GM18499 (cell line): ENCODE data around the gene TEX54.
"Not testable (repeated sequence)": the region's sequence is repeated elsewhere in the genome, so short reads cannot be mapped to it uniquely, and the experiment has no call there.

Source experiments
- ATAC-seq: cut with Tn5 transposase; IDR thresholded peaks from one replicate; pipeline ENCODE4 v1.9.1; 2021; ENCODE audit warnings: moderate number of reproducible peaks; ENCODE audit not compliant: insufficient read depth, unreplicated experiment

Gene TEX54

DNA sequence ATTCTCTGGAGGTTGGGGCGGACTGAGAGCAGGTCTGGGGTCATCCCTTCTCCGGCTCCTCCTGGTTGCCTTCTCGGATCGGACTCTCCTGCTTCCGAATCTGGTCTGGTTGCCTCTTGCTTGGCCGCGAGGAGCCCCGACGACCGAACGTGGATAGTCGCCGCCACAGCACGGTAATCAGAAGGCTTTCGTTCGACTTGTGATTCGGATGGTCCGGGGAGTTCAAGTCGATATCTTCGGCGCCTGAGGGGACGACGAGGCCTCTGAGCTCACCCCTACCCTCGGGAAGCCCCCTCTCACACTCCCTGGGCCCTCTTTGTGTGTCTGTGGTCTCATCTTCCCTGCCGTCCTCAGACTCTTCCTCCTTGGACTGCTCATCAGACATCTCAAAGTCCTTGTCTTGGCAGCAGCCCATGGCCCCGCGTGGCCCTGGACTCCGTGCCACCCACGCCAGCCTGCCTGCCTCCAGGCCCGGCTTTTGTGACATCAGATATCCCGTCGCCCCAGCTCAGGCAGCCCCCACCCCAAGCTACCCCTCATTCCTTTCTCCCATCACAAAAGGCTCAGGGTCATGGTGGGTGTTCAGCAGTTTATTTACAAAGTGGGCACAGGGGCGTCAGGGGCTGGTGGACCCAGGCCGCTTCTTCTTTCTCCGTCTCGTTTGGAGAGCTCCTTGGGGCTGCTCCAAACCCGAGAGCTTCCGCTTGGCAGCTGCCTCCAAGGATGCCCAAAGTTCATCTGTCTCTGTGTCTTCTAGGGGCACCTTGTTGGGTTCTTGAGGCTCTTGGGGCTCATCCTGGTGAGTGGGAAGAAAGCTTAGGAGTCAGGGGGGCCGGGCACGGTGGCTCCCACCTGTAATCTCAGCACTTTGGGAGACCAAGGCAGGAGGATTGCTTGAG is at the start of gene TEX54:
TSS of gene TEX54 (minus strand) at position 506 of the 899 bp plus-strand sequence.
- no peak for ATAC-seq

DNA sequence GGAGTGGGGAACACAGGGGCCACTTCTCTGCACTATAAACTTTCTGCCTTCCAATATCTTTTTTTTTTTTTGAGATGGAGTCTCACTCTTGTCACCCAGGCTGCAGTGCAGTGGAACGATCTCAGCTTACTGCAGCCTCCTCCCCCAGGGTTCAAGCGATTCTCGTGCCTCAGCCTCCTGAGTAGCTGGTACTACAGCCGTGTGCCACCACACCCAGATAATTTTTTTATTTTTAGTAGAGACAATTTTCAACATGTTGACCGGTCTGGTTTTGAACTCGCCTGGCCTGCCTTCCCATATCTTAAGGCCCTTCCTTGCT is 49.7 kb upstream of the TEX54 start:
- ATAC-seq: no peak

DNA sequence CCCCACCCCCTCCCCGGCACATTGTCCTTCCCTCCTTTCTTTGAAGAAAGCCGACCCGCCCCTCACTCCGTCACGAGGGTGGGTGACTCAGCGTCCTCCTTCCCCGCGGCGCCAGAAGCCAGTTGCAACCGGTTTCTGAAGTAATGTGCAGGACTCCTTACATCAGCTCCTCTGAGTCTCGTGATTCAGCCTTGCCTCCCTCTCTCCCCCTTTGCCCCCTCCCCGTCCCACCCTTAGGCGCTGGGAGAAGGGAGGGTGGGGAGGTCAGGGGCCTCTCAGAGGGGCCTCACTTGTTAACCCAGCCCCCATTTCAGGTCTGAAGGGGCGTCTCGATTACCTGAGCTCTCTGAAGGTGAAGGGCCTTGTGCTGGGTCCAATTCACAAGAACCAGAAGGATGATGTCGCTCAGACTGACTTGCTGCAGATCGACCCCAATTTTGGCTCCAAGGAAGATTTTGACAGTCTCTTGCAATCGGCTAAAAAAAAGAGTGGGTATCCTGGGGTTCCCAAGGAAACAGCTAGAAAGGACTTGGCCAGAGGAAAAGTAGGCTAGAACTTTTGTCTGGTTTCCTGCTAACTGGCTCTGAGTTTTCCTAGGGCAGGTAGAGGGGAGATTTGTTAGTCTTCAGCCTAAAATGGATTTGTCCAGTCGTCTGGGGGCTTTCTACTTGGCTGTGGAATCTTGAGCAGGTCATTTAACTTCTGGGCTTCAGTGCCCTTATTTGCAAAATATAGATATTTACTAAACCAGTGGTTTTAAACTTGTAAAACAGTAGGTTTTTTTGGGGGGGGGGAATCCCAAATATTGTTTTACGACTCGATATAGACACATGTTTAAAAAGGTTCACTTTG is 49.2 kb upstream of the TEX54 start:
- ATAC-seq: peak; percentile 32

DNA sequence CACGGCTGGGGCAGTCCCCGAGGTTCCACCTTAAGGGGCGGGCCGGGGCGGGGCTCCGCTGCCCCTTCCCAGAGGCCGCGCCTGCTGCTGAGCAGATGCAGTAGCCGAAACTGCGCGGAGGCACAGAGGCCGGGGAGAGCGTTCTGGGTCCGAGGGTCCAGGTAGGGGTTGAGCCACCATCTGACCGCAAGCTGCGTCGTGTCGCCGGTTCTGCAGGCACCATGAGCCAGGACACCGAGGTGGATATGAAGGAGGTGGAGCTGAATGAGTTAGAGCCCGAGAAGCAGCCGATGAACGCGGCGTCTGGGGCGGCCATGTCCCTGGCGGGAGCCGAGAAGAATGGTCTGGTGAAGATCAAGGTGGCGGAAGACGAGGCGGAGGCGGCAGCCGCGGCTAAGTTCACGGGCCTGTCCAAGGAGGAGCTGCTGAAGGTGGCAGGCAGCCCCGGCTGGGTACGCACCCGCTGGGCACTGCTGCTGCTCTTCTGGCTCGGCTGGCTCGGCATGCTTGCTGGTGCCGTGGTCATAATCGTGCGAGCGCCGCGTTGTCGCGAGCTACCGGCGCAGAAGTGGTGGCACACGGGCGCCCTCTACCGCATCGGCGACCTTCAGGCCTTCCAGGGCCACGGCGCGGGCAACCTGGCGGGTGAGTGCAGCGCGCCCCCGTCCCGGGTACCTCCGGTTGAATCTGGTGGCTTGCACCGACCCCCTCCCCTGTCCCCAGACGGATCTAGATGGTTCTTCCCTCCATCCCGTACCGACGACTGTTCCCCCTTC is 48.4 kb upstream of the TEX54 start, which contains the start of gene SLC3A2:
TSS of gene SLC3A2 (plus strand) at position 94 of the 776 bp plus-strand sequence. CDS start at position 222, 128 bp downstream.
- ATAC-seq: peak; percentile 38

DNA sequence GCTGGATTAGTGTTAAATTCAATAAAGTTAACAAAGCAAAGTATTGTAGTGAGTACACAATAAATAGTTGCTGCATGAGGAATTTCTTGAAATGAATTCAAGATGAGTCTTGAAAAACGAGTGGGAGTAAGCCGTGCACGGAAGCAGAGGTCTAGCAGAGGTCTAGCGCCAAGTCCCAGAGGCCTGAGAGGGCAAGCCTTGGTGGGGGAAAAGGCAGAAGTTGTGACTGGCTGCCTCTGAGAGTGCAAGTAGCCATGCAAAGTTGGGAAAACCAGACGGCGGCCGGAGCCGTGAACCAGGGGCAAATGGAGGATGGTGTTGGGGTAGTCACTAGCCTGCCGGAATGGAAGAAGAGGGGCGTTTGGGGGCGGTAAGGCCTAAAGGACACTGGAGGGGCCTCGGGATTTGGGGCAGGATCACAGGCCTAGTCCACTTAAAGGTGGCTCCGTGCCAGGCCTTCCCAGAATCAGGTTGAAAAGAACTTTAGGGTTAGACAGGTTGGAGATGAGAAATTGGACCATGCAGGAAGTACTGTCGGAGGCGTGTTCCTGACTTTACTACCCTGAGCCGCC is 47.7 kb upstream of the TEX54 start:
- no peak for ATAC-seq

DNA sequence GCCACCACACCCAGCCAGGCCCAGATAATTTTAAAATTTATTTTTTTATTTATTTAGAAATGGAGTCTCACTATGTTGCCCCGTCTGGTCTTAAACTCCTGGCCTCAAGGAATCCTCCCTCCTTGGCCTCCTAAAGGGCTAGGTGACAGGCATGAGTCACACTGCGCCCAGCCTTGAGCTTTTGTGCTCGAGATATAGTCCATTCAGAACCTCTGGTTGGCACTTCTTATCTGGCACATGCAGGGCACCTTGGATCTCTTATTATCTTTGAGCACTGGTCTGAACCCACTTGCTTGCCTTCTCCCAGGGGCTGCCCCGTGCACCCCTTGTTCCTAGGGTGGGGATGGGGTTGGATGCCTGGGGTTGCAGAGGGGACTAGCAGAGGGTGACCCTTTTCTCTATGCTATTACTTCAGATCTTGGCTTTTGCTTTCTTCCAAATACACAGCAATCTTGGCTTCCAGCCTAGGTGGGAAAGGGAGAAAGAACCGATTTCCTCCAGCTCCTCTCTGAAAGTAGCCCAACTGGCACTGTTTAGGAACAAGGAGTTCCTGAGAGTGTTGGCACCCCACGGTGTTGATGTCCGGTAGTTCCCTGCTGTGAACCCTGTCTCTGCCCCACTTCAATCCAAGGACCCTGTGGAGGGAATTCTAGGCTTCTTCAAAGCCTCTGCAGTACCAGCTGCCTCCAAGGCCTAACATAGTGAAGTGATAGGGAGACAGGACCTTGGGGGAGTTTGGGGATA is 46.8 kb upstream of the TEX54 start:
- no peak for ATAC-seq

DNA sequence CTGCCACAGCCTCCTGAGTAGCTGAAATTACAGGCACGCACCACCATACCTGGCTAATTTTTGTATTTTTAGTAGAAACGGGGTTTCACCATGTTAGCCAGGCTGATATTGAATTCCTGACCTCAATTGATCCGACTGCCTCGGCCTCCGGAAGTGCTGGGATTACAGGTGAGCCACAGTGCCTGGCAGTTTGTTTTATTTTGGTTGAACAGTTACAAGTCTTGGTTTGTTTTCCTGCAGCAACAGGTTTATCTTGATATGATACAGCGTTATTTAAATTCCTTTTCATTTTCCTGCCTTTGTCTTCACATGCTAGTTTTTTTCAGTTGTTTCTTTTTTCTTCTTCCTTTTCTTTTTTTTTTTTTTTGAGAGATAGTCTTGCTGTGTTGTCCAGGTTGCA is 44.1 kb upstream of the TEX54 start:
- no peak for ATAC-seq

DNA sequence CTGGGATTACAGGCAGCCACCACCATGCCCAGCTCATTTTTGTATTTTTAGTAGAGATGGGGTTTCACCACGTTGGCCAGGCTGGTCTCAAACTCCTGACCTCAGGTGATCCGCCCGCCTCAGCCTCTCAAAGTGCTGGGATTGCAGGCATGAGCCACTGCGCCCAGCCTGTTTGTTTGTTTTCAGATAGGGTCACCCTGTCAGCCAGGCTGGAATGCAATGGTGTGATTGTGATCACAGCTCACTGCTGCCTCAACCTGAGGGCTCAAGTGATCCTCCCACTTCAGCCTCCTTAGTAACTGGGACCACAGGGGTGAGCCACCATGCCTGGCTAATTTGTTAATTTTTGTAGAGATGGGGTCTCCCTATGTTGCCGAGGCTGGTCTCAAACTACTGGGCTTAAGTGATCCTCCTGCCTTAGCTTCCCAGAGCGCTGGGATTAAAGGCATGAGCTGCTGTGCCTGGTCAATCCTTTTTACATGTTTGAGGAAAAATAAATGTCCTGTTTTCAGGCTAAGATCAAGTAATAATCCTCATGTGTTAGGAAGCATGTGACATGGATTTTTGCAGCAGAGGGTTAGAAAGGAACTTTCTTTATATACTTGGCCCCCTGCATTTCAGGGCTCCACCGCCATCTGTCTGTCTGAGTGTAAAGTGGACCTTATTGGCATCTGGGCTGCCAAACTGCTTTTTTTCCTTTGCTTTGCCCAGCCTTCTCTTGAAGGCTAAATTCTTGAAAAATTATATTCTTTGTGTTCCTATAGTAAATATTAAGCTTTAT is 43.2 kb upstream of the TEX54 start:
- no peak for ATAC-seq

DNA sequence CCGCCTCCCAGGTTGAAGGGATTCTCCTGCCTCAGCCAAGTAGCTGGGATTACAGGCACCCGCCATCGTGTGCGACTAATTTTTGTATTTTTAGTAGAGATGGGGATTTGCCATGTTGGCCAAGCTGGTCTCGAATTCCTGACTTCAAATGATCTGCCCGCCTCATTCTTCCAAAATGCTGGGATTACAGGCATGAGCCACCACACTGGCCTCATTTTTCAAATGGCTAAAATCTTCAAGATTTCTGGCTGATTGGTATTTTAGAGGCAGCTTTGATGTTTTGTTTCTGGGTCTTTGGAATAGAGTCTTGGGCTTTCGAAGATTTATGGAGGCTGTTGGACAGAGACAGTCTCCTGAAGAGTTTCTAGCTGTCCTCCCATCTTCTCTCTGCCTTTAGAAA is 42.2 kb upstream of the TEX54 start:
- ATAC-seq: no peak

DNA sequence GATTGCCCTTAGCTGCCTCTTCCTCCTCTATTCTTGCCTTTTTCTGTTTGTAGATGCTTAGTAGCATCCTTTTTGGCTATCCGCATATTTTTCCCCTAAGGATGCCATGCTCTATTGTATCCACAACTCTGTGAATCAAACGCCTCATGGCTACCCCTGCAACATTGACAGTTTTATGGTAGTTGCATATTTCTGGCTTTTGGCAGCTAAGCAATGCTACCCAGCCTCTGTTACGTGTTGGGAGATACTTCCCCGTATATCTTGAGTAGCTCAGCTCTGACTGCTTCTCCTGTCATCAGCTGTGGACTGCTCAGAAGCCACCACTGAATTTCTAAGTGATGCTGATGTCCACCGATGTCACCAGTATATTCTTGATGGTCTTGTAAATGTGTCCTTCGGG is 33.0 kb upstream of the TEX54 start:
- no peak for ATAC-seq

DNA sequence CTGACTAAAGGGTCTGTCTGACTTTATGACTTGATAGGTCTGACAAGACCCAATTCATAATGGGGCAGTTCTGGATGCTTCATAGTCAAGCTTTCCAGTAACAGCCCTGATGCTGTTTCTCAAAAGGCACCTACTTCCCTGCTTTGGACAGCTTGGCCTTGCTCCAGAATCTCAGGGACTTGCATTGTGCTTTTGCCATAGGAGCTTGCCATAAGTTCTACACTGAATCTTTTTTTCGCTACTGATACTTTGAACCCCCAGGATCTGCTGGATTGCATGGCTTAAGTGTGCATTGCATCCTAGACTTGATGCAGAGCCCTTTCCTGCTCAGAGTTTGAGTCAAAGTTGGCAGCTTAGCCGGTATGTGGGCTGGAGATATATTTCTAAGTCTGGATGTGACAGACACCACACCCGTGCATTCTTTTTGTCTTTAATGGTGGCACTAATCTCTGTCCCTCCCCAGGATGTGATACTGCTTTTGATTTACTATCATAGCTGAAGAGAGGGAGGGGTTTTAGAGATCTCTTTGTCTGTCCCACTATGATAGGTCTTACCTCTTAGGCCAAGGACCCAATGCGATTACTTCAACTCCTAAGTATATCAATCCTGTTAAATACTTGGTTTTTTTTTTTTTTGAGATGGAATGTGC is 31.2 kb upstream of the TEX54 start:
- no peak for ATAC-seq

DNA sequence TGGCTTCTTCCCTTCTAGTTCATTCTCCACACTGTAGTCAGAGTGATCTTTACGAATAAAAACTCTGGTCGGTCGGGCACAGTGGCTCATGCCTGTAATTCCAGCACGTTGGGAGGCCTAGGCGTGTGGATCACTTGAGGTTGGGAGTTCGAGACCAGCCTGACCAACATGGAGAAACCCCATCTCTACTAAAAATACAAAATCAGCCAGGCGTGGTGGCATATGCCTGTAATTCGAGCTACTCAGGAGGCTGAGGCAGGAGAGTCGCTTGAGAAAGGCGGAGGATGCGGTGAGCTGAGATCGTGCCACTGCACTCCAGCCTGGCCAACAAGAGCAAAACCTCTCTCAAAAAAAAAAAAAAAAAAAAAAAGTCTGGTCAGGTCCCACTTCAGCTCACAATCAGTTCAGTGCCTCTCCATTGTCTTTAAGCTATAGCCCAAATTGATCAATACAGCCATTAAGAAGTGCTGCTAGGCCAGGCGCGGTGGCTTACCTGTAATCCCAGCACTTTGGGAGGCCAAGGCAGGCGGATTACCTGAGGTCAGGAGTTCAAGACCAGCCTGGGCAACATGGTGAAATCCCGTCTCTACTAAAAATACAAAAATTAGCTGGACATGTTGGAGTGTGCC is 29.0 kb upstream of the TEX54 start:
- ATAC-seq: not testable (repeated sequence)

DNA sequence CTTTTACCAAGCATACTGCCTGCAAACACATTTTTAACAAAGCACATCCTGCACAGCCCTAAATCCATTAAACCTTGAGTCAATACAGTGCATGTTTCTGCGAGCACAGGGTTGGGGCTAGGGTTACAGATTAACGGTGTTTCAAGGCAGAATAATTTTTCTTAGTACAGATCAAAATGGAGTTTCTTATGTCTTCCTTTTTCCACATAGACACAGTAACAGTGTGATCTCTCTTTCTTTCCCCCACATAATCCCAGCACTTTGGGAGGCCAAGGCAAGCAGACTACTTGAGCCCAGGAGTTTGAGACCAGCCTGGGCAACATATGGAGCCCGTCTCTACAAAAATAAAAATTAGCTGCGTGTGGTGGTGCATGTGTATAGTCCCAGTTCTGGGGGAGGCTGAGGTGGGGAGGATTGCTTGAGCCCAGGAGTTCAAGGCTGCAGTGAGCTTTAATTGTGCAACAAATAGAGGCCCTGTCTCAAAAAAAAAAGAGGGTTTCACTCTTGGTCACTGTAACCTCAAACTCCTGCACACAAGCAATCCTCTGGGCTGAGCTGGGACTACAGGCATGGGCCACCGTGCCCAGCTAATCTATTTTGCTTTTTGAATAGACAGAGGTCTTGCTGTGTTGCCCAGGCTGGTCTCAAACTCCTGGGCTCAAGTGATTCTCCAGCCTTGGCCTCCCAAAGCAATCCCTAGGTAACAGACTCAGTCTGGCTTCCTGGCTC is 28.4 kb upstream of the TEX54 start:
- ATAC-seq: no peak

DNA sequence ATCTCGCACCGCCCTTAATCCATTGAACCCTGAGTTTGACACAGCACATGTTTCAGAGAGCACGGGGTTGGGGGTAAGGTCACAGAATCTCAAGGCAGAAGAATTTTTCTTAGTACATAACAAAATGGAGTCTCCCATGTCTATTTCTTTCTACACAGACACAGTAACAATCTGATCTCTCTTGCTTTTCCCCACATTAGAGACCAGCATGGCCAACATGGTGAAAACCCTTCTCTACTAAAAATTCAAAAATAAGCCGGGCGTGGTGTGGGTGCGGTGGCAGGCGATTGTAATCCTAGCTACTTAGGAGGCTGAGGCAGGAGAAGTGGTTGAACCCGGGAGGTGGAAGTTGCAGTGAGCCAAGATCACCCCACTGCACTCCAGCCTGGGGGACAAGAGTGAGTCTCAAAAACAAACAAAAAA is 26.7 kb upstream of the TEX54 start:
- ATAC-seq: not testable (repeated sequence)

DNA sequence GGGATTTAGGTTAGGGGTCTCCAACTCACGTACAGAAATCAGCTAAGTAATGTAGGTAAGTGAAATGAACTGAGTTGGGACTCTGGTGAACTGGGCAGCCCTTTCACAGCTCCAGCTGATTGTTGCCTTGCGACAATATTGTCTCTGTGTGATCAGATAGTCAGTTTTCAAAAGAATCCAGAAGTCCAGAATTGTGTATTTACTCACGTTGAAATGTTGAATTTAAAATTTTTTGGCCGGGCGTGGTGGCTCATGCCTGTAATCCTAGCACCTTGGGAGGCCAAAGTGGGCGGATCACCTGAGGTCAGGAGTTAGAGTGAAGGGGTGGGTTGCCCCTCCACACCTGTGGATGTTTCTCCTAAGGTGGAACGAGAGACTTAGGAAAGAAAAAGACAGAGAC is 25.6 kb upstream of the TEX54 start:
- no peak for ATAC-seq

DNA sequence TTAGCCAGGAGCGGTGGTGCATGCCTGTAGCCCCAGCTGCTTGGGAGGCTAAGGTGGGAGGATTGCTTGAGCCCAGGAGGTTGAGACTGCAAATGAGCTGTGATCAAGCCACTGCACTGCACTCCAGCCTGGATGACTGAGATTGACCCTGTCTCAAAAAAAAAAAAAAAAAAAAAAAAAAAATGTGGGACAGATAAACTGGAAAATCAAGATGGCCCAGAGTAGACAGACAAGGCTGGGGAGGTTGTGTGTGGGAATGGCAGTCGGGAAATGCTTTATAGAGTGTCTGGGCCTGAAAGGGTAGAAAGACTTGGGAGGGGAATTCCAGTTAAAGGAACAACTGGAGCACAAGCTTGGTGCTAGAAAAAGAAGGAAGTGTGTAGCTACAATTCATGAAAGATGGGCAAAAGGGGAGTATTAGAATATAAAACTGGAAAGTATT is 24.9 kb upstream of the TEX54 start:
- no peak for ATAC-seq

DNA sequence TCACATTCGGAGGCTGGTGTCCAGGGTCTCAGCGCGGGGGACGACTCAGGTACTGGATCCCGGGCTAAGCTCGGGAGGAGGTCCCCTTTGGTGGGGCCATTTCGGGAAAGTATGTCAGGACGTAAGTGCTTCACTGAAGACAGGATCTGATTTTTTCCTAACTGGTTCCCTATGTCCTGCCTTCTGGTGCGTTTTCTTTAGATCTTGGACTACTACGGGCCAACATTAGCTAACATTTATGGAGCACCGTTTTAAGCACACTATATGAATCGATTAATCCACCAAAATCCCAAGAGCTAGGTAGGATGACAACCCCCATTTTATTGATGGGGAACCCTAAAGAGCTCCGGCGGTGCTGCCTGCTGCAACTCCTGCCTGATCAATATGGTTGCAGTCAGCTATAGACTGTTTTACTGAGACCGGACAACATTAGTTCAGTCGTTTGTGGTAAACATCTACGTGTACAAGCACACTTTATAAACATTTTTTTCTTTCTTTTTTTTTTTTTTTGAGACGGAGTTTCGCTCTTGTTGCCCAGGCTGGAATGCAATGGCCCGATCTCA is 23.8 kb upstream of the TEX54 start:
- ATAC-seq: no peak
